Mammary epithelial cell (primary cell): ENCODE data around the gene KCNJ9.

Source experiments
- EZH2 ChIP-seq: IDR thresholded peaks from 2 replicates; pipeline ENCODE4 v1.6.1; 2012; ENCODE audit warnings: low read length, inconsistent platforms, borderline replicate concordance
- TF ChIP-seq, protein P1 (sequence below), 2 donors: IDR thresholded peaks in 1 of 2; conservative IDR thresholded peaks in 1 of 2; 2 replicates each; pipeline ENCODE4 v1.5.1; 2011 to 2012; ENCODE audit warnings: inconsistent platforms in 2 of 2, low read length in 2 of 2, mild to moderate bottlenecking in 2 of 2, control low read depth in 1 of 2, low read depth in 1 of 2; ENCODE audit not compliant: insufficient read depth in 1 of 2; ENCODE audit errors: extremely low read depth in 1 of 2

DNA sequence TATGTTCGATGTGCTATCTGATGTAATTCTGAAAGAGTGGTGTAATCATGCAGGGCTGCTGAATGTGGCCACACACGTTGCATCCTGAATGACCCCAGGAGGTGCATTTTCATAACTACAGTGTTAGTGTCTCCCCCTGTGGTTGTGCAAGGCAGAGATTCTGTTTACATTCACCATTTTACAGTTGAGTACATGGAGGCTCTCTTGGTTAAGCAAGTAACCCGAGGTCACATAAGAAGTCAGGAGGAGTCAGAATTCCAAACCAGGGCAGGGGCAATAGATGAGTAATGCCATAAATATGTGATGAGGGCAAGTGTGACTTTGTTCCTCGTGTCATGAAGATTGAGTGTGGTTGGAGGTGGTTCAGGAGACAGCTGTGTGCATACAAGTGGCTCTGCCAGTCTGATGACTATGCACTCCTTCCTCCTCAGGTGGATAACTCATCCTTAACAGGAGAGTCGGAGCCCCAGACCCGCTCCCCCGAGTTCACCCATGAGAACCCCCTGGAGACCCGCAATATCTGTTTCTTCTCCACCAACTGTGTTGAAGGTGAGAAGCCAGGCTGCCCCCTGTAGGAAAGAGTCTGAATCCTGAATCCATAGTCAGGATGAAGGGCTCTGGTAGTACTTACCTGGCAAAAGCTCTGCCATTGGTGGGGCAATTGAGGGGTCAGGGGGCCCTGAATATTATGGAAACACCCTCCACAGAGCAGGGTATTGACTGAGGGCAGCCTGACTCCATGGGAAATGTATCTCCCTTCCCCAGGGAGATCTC is 43.6 kb downstream of the KCNJ9 start:
- TF ChIP-seq, protein P1, sequence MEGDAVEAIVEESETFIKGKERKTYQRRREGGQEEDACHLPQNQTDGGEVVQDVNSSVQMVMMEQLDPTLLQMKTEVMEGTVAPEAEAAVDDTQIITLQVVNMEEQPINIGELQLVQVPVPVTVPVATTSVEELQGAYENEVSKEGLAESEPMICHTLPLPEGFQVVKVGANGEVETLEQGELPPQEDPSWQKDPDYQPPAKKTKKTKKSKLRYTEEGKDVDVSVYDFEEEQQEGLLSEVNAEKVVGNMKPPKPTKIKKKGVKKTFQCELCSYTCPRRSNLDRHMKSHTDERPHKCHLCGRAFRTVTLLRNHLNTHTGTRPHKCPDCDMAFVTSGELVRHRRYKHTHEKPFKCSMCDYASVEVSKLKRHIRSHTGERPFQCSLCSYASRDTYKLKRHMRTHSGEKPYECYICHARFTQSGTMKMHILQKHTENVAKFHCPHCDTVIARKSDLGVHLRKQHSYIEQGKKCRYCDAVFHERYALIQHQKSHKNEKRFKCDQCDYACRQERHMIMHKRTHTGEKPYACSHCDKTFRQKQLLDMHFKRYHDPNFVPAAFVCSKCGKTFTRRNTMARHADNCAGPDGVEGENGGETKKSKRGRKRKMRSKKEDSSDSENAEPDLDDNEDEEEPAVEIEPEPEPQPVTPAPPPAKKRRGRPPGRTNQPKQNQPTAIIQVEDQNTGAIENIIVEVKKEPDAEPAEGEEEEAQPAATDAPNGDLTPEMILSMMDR (conservative IDR thresholded peaks at IDR 0.05 in 1 of 2, IDR thresholded peaks at IDR 0.05 in 1 of 2; ENCODE audit: extremely low read depth in 1 of 2, insufficient read depth in 1 of 2, low read depth in 1 of 2, low read length in 2 of 2), result peak in 1 of 2 donors; percentile 46
- no peak for TF ChIP-seq EZH2
